ENCODE results near the gene KRT2. TPM values are rescaled to one million over a fixed set of nuclear protein-coding genes. Genes with fewer than 3 reads are reported as not detected.

KRT2 gene
- total and polyA plus RNA-seq, 9 of the 15 experiments (the other 6 are each of a cell fraction or from before 2014, with no cell fraction given), result 0.03 to 0.69 (median 0.07) TPM; not detected in 2

DNA sequence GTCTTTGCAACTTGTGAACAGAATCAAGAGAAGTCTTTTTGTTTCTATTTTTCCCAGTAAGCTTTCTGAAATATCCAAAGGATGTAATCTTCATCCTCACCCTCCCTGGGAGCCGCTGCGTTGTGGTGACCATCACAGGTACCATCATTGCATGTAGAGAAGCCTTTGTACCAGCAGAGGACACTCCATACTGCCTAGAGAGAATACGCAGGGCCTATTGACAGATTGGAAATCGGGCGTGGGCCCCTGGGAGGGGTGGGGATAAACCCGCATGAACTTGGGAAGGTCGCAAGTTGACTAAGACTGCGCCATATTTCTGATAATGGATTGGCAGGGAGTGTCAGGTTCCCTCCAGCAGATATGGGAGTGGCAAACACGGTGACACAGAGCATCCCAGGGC is 15.5 kb upstream of the KRT2 start (continued):
- TF ChIP-seq, protein P1, sequence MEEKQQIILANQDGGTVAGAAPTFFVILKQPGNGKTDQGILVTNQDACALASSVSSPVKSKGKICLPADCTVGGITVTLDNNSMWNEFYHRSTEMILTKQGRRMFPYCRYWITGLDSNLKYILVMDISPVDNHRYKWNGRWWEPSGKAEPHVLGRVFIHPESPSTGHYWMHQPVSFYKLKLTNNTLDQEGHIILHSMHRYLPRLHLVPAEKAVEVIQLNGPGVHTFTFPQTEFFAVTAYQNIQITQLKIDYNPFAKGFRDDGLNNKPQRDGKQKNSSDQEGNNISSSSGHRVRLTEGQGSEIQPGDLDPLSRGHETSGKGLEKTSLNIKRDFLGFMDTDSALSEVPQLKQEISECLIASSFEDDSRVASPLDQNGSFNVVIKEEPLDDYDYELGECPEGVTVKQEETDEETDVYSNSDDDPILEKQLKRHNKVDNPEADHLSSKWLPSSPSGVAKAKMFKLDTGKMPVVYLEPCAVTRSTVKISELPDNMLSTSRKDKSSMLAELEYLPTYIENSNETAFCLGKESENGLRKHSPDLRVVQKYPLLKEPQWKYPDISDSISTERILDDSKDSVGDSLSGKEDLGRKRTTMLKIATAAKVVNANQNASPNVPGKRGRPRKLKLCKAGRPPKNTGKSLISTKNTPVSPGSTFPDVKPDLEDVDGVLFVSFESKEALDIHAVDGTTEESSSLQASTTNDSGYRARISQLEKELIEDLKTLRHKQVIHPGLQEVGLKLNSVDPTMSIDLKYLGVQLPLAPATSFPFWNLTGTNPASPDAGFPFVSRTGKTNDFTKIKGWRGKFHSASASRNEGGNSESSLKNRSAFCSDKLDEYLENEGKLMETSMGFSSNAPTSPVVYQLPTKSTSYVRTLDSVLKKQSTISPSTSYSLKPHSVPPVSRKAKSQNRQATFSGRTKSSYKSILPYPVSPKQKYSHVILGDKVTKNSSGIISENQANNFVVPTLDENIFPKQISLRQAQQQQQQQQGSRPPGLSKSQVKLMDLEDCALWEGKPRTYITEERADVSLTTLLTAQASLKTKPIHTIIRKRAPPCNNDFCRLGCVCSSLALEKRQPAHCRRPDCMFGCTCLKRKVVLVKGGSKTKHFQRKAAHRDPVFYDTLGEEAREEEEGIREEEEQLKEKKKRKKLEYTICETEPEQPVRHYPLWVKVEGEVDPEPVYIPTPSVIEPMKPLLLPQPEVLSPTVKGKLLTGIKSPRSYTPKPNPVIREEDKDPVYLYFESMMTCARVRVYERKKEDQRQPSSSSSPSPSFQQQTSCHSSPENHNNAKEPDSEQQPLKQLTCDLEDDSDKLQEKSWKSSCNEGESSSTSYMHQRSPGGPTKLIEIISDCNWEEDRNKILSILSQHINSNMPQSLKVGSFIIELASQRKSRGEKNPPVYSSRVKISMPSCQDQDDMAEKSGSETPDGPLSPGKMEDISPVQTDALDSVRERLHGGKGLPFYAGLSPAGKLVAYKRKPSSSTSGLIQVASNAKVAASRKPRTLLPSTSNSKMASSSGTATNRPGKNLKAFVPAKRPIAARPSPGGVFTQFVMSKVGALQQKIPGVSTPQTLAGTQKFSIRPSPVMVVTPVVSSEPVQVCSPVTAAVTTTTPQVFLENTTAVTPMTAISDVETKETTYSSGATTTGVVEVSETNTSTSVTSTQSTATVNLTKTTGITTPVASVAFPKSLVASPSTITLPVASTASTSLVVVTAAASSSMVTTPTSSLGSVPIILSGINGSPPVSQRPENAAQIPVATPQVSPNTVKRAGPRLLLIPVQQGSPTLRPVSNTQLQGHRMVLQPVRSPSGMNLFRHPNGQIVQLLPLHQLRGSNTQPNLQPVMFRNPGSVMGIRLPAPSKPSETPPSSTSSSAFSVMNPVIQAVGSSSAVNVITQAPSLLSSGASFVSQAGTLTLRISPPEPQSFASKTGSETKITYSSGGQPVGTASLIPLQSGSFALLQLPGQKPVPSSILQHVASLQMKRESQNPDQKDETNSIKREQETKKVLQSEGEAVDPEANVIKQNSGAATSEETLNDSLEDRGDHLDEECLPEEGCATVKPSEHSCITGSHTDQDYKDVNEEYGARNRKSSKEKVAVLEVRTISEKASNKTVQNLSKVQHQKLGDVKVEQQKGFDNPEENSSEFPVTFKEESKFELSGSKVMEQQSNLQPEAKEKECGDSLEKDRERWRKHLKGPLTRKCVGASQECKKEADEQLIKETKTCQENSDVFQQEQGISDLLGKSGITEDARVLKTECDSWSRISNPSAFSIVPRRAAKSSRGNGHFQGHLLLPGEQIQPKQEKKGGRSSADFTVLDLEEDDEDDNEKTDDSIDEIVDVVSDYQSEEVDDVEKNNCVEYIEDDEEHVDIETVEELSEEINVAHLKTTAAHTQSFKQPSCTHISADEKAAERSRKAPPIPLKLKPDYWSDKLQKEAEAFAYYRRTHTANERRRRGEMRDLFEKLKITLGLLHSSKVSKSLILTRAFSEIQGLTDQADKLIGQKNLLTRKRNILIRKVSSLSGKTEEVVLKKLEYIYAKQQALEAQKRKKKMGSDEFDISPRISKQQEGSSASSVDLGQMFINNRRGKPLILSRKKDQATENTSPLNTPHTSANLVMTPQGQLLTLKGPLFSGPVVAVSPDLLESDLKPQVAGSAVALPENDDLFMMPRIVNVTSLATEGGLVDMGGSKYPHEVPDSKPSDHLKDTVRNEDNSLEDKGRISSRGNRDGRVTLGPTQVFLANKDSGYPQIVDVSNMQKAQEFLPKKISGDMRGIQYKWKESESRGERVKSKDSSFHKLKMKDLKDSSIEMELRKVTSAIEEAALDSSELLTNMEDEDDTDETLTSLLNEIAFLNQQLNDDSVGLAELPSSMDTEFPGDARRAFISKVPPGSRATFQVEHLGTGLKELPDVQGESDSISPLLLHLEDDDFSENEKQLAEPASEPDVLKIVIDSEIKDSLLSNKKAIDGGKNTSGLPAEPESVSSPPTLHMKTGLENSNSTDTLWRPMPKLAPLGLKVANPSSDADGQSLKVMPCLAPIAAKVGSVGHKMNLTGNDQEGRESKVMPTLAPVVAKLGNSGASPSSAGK (IDR thresholded peaks at IDR 0.05), result no peak
- TF ChIP-seq NR1H2 (CRISPR knock-in tag; IDR thresholded peaks at IDR 0.05), result no peak
- TF ChIP-seq, protein P2, sequence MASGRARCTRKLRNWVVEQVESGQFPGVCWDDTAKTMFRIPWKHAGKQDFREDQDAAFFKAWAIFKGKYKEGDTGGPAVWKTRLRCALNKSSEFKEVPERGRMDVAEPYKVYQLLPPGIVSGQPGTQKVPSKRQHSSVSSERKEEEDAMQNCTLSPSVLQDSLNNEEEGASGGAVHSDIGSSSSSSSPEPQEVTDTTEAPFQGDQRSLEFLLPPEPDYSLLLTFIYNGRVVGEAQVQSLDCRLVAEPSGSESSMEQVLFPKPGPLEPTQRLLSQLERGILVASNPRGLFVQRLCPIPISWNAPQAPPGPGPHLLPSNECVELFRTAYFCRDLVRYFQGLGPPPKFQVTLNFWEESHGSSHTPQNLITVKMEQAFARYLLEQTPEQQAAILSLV (tag; IDR thresholded peaks at IDR 0.05), result no peak
- TF ChIP-seq, protein P3, sequence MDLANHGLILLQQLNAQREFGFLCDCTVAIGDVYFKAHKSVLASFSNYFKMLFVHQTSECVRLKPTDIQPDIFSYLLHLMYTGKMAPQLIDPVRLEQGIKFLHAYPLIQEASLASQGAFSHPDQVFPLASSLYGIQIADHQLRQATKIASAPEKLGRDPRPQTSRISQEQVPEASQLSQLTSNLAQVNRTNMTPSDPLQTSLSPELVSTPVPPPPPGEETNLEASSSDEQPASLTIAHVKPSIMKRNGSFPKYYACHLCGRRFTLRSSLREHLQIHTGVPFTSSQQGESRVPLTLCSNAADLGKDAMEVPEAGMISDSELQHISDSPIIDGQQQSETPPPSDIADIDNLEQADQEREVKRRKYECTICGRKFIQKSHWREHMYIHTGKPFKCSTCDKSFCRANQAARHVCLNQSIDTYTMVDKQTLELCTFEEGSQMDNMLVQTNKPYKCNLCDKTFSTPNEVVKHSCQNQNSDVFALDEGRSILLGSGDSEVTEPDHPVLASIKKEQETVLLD (IDR thresholded peaks at IDR 0.05), result no peak

All from K562 (cell line).